WTC11 (cell line): ENCODE results near the gene MAST4. TPM values are rescaled to one million over a fixed set of nuclear protein-coding genes. Genes with fewer than 3 reads are reported as not detected.

Experiments used
- ATAC-seq: fragments of 200-7000 bp; cut with Tn5 transposase; 2 replicates; pipeline ENCODE4 v1.10.0; 2021; ENCODE audit warnings: mild to moderate bottlenecking, moderate library complexity
- CTCF ChIA-PET: fragments of 300-600 bp; sonication (Branson Sonifier 250); formaldehyde crosslinking; loops from one replicate; lab custom pipeline; 2021; ENCODE audit warnings: antibody characterized with exemption; lab: Charles Lee
- POLR2A ChIA-PET: fragments of 350-600 bp; sonication (Branson Sonifier 250); formaldehyde crosslinking; loops from one replicate; lab custom pipeline; 2021; ENCODE audit warnings: antibody characterized with exemption; lab: Charles Lee
- DNase-seq: peaks from one replicate; pipeline ENCODE4 v3.0.0; 2021; ENCODE audit warnings: low spot score
- H3K27ac Mint-ChIP-seq: 2 replicates; pipeline ENCODE4 v1.8.0; 2021; ENCODE audit warnings: mixed read lengths
- H3K27me3 Mint-ChIP-seq: 2 replicates; pipeline ENCODE4 v1.8.0; 2021; ENCODE audit warnings: low read depth, mild to moderate bottlenecking, moderate library complexity, mixed read lengths
- H3K36me3 Mint-ChIP-seq: 2 replicates; pipeline ENCODE4 v1.8.0; 2021; ENCODE audit warnings: mixed read lengths
- H3K4me1 Mint-ChIP-seq: 2 replicates; pipeline ENCODE4 v1.8.0; 2022; ENCODE audit warnings: mixed read lengths
- H3K4me3 Mint-ChIP-seq: 2 replicates; pipeline ENCODE4 v1.8.0; 2021; ENCODE audit warnings: mild to moderate bottlenecking, moderate library complexity, mixed read lengths
- H3K9me3 Mint-ChIP-seq: 2 replicates; pipeline ENCODE4 v1.8.0; 2021; ENCODE audit warnings: mixed read lengths
- ESRRA ChIP-seq: sonication (generic); formaldehyde crosslinking; IDR thresholded peaks from 2 replicates; pipeline ENCODE4 v1.8.1; 2022; ENCODE audit warnings: mild to moderate bottlenecking, missing genetic modification reagents, borderline replicate concordance
- FOXK1 ChIP-seq: sonication (generic); formaldehyde crosslinking; IDR thresholded peaks from 2 replicates; pipeline ENCODE4 v1.8.0; 2022; ENCODE audit warnings: mild to moderate bottlenecking, moderate library complexity, missing genetic modification reagents
- FOXP1 ChIP-seq: sonication (generic); formaldehyde crosslinking; IDR thresholded peaks from 2 replicates; pipeline ENCODE4 v1.8.0; 2022; ENCODE audit warnings: missing genetic modification reagents, mild to moderate bottlenecking, moderate library complexity, borderline replicate concordance
- GTF2I ChIP-seq: fragments of 250-450 bp; sonication (Bioruptor Pico); conservative IDR thresholded peaks from 2 replicates; pipeline ENCODE4 v1.4.0; 2021; ENCODE audit warnings: mild to moderate bottlenecking
- KAT7 ChIP-seq: sonication (generic); formaldehyde crosslinking; IDR thresholded peaks from 2 replicates; pipeline ENCODE4 v1.8.1; 2023; ENCODE audit warnings: missing genetic modification reagents, mild to moderate bottlenecking, borderline replicate concordance
- MXD4 ChIP-seq: fragments of 250-450 bp; sonication (Bioruptor Pico); IDR thresholded peaks from 2 replicates; pipeline ENCODE4 v1.8.0; 2021; ENCODE audit warnings: mild to moderate bottlenecking, moderate library complexity, borderline replicate concordance
- MYBL2 ChIP-seq: sonication (generic); formaldehyde crosslinking; IDR thresholded peaks from 2 replicates; pipeline ENCODE4 v1.8.1; 2023; ENCODE audit warnings: mild to moderate bottlenecking, moderate library complexity, missing genetic modification reagents
- NR1H2 ChIP-seq: sonication (generic); formaldehyde crosslinking; IDR thresholded peaks from 2 replicates; pipeline ENCODE4 v1.9.0; 2021; ENCODE audit warnings: mild to moderate bottlenecking, moderate library complexity, missing genetic modification reagents
- NR2C2 ChIP-seq: sonication (generic); formaldehyde crosslinking; IDR thresholded peaks from 2 replicates; pipeline ENCODE4 v1.8.0; 2022; ENCODE audit warnings: mild to moderate bottlenecking, missing genetic modification reagents
- RORB ChIP-seq: fragments of 250-450 bp; sonication (Bioruptor Pico); IDR thresholded peaks from 2 replicates; pipeline ENCODE4 v1.9.0; 2021; ENCODE audit warnings: mild to moderate bottlenecking
- TEAD1 ChIP-seq: sonication (generic); formaldehyde crosslinking; IDR thresholded peaks from 2 replicates; pipeline ENCODE4 v1.8.0; 2022; ENCODE audit warnings: mild to moderate bottlenecking, missing genetic modification reagents
- TP53 ChIP-seq: sonication (generic); formaldehyde crosslinking; IDR thresholded peaks from 2 replicates; pipeline ENCODE4 v1.8.1; 2023; ENCODE audit warnings: mild to moderate bottlenecking, missing genetic modification reagents
- total RNA-seq: library from RNA; stranded (reverse); gene quantifications from 3 replicates; pipeline ENCODE4 v1.2.3, GENCODE V29; 2021
- TF ChIP-seq, protein P1 (sequence below): sonication (generic); formaldehyde crosslinking; IDR thresholded peaks from 2 replicates; pipeline ENCODE4 v1.8.0; 2022; ENCODE audit warnings: mild to moderate bottlenecking, missing genetic modification reagents
- TF ChIP-seq, protein P2 (sequence below): sonication (generic); formaldehyde crosslinking; IDR thresholded peaks from 2 replicates; pipeline ENCODE4 v1.8.1; 2023; ENCODE audit warnings: mild to moderate bottlenecking, missing genetic modification reagents, moderate library complexity
- TF ChIP-seq, protein P3 (sequence below): sonication (generic); formaldehyde crosslinking; IDR thresholded peaks from 2 replicates; pipeline ENCODE4 v1.8.1; 2022; ENCODE audit warnings: low read depth, mild to moderate bottlenecking, moderate library complexity, missing genetic modification reagents, borderline replicate concordance
- TF ChIP-seq, protein P4 (sequence below): sonication (generic); formaldehyde crosslinking; IDR thresholded peaks from 2 replicates; pipeline ENCODE4 v1.8.0; 2022; ENCODE audit warnings: mild to moderate bottlenecking, missing genetic modification reagents
- TF ChIP-seq, protein P5 (sequence below): fragments of 250-450 bp; sonication (Bioruptor Pico); IDR thresholded peaks from 2 replicates; pipeline ENCODE4 v1.9.0; 2021; ENCODE audit warnings: mild to moderate bottlenecking, borderline replicate concordance
- TF ChIP-seq, protein P6 (sequence below): fragments of 250-450 bp; sonication (Bioruptor Pico); conservative IDR thresholded peaks from 2 replicates; pipeline ENCODE4 v1.9.0; 2021; ENCODE audit warnings: mild to moderate bottlenecking

Gene MAST4
- total RNA-seq, 1 experiment from 2014 or later: 8.0 TPM

DNA sequence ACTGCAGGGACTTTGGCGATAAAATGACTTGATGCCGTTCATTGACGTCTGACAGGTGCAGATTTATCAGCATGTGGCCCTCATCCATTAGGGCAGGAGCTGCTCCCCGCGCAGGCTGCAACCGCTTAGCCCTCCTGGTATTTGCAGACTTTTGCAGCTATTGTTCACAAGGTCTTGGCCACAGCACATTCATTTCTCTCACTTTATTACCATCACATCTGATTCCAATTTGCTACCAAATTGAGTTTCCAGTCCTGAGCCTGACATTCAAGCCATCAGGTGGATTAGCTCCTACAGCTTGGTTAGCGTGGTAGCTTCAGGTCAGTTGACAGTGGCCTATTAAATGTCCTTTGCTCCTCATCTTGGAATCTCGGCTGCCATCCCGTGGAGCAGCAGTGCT lies 301.2 kb downstream of the MAST4 start:
- Mint-ChIP-seq H3K9me3 (no peaks in the 10 kb centered on the region), H3K27ac (no peak overlapping the region), H3K27me3 (peaks cover 47% of the 10 kb centered on the region), H3K36me3 (no peaks in the 10 kb centered on the region), H3K4me1 (peaks cover 17% of the 10 kb centered on the region), H3K4me3 (no peak overlapping the region)
- POLR2A ChIA-PET: no interaction called here
- DNase-seq (no peak), ATAC-seq (no peak)
- CTCF ChIA-PET: interaction anchor here (1.4 kb wide), 1 partner anchor 252 kb away, joined by 3 read pairs; no protein-coding TSS in a partner anchor
- TF ChIP-seq, protein P1, sequence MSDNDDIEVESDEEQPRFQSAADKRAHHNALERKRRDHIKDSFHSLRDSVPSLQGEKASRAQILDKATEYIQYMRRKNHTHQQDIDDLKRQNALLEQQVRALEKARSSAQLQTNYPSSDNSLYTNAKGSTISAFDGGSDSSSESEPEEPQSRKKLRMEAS (CRISPR knock-in tag): no peak
- no peak for TF ChIP-seq MYBL2
- TF ChIP-seq, protein P2, sequence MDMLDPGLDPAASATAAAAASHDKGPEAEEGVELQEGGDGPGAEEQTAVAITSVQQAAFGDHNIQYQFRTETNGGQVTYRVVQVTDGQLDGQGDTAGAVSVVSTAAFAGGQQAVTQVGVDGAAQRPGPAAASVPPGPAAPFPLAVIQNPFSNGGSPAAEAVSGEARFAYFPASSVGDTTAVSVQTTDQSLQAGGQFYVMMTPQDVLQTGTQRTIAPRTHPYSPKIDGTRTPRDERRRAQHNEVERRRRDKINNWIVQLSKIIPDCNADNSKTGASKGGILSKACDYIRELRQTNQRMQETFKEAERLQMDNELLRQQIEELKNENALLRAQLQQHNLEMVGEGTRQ: no peak
- no peak for TF ChIP-seq NR1H2 (CRISPR knock-in tag)
- no peak for TF ChIP-seq RORB
- no peak for TF ChIP-seq GTF2I
- no peak for TF ChIP-seq KAT7 (CRISPR knock-in tag)
- TF ChIP-seq, protein P3, sequence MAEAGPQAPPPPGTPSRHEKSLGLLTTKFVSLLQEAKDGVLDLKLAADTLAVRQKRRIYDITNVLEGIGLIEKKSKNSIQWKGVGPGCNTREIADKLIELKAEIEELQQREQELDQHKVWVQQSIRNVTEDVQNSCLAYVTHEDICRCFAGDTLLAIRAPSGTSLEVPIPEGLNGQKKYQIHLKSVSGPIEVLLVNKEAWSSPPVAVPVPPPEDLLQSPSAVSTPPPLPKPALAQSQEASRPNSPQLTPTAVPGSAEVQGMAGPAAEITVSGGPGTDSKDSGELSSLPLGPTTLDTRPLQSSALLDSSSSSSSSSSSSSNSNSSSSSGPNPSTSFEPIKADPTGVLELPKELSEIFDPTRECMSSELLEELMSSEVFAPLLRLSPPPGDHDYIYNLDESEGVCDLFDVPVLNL (CRISPR knock-in tag): no peak
- TF ChIP-seq TEAD1 (CRISPR knock-in tag): no peak
- TF ChIP-seq MXD4 (CRISPR knock-in tag): no peak
- TF ChIP-seq, protein P4, sequence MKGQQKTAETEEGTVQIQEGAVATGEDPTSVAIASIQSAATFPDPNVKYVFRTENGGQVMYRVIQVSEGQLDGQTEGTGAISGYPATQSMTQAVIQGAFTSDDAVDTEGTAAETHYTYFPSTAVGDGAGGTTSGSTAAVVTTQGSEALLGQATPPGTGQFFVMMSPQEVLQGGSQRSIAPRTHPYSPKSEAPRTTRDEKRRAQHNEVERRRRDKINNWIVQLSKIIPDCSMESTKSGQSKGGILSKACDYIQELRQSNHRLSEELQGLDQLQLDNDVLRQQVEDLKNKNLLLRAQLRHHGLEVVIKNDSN (CRISPR knock-in tag): no peak
- no peak for TF ChIP-seq ESRRA (CRISPR knock-in tag)
- TF ChIP-seq TP53 (CRISPR knock-in tag): no peak
- TF ChIP-seq FOXK1 (CRISPR knock-in tag): no peak
- TF ChIP-seq, protein P5, sequence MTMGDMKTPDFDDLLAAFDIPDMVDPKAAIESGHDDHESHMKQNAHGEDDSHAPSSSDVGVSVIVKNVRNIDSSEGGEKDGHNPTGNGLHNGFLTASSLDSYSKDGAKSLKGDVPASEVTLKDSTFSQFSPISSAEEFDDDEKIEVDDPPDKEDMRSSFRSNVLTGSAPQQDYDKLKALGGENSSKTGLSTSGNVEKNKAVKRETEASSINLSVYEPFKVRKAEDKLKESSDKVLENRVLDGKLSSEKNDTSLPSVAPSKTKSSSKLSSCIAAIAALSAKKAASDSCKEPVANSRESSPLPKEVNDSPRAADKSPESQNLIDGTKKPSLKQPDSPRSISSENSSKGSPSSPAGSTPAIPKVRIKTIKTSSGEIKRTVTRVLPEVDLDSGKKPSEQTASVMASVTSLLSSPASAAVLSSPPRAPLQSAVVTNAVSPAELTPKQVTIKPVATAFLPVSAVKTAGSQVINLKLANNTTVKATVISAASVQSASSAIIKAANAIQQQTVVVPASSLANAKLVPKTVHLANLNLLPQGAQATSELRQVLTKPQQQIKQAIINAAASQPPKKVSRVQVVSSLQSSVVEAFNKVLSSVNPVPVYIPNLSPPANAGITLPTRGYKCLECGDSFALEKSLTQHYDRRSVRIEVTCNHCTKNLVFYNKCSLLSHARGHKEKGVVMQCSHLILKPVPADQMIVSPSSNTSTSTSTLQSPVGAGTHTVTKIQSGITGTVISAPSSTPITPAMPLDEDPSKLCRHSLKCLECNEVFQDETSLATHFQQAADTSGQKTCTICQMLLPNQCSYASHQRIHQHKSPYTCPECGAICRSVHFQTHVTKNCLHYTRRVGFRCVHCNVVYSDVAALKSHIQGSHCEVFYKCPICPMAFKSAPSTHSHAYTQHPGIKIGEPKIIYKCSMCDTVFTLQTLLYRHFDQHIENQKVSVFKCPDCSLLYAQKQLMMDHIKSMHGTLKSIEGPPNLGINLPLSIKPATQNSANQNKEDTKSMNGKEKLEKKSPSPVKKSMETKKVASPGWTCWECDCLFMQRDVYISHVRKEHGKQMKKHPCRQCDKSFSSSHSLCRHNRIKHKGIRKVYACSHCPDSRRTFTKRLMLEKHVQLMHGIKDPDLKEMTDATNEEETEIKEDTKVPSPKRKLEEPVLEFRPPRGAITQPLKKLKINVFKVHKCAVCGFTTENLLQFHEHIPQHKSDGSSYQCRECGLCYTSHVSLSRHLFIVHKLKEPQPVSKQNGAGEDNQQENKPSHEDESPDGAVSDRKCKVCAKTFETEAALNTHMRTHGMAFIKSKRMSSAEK (CRISPR knock-in tag): no peak
- no peak for TF ChIP-seq FOXP1
- TF ChIP-seq, protein P6, sequence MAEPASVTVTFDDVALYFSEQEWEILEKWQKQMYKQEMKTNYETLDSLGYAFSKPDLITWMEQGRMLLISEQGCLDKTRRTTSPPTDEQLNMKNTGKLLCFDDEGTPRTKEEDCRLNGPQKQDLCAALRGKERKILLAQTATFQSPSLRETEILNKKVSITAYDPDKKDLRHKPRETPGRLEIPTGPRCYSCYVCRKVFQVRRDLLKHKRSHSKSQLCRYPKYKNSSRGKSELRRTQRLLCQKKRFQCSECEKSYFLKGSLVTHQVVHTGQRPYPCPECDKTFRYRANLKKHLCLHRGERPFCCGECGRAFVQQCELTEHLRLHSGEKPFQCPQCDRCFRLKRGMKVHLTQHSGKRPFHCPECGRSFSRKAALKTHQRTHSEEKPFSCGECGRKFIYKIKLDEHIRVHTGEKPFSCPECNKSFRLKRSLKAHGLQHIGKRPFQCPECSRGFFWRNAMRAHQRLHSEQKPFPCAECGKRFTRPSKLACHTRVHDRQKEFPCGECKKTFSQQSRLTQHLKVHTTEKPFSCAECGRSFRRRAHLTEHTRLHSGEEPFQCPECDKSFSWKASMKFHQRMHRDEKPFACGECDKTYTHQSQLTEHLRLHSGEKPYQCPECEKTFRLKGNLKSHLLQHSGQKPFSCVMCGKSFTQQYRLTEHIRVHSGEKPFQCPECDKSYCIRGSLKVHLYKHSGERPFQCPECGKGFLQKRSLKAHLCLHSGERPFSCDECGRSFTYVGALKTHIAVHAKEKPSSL: no peak
- no peak for TF ChIP-seq NR2C2
